GM19438 (cell line): ENCODE results near the gene CD27.

Experiments used
- ATAC-seq: cut with Tn5 transposase; IDR thresholded peaks from one replicate; pipeline ENCODE4 v1.9.1; 2021; ENCODE audit warnings: low read depth; ENCODE audit not compliant: unreplicated experiment

CD27 gene

DNA sequence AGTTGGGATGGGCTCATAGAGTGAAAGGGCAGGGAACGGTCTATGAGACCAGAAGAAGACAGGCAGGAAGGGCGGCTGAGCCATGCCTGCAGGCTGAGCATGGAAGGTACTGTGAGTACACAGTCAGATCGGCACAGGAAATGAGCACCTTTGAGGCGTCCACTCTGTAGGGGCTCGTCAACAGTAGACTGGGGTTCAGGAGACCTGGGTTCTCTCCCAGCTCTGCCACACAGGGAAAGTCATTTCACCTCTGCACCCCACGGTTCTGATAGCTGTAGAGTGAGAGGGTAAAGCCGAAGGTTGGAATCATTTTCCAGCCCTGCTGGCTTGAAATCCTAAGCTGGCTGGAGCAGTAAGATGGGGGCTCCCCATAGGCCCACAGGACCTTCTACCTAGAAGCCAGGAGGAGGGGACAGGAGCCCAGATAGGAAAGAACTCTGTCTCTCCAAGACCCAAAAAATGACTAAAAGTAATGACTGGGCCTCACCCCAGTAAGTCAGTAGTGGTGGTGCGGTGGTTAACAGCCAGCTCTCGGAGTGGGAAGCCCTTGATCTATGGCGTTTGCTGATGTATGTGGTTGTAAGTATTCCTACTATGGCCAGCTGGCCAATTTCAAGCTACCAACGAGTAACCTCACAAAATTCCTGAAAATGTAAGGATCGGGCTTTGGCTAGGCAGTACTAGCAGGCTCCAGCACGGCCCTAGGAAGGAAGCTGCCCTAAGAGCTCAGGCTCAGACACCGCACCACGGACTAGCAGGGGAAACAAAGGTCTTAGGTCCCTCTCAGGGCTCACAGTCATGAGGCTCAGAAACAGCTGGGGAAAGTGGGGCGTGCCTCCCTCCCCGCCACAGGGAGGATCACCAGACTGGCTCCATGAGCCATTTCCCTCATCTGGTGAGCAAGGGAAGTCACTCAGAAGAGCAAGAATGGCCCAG is 10.3 kb upstream of the CD27 start:
- no peak for ATAC-seq

DNA sequence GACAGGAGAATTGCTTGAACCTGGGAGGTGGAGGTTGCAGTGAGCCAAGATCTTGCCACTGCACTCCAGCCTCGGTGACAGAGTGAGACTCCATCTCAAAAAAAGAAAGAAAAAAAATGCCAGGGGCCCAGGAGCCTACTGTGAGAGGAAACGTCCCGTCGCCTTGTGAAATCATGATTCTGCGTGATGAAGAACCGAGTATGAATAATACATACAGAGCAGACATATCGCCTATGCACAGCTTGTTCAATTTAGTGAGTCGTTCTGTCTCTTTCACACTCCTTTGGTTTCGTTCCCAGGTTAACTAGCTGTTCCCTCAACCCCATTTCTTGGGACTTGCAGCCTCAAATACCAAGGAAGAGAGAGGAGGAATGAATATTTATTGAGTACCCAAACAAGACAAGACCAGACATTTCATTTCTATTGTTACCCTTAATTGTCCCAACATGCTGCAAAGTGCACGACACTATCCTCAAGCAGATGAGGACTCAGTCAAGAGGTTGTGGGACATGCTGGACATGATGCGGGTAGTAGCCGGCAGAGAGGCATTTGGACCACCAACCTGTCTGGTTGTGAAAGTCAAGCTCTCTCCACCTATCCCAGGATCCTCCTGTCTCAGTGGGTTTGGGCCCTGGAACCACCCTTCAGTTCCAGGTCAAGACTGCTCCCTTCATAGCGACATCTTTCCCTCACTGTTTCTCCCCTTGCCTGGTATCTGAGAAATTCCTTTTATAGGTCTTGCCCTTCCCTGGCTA is 8.6 kb upstream of the CD27 start:
- ATAC-seq: no peak

GRCh38 chr12:6437586-6437985 is 7.2 kb upstream of the CD27 start:
- ATAC-seq: no peak

- no peak for ATAC-seq
Measured at GRCh38 chr12:6438345-6438744, 6.4 kb upstream of the CD27 start.

GRCh38 chr12:6440391-6440790 is 4.4 kb upstream of the CD27 start:
- ATAC-seq: no peak

DNA sequence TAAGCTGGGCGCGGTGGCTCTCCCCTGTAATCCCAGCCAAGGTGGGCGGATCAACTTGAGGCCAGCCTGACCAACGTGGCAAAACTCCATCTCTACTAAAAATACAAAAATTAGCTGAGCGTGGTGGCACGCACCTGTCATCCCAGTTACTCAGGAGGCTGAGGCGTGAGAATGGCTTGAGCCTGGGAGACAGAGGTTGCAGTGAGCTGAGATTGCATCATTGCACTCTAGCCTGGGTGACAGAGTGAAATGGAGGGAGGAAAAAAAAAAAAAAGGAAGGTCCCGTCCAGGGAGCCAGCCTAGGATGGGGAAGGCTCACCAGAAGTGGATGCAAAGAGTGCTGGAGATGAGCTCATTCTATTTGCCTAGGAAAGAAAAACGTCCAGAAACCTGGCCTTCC is 1.9 kb upstream of the CD27 start:
- no peak for ATAC-seq

GRCh38 chr12:6443361-6443983 is 1.3 kb upstream of the CD27 start:
- peak; percentile 31 for ATAC-seq

DNA sequence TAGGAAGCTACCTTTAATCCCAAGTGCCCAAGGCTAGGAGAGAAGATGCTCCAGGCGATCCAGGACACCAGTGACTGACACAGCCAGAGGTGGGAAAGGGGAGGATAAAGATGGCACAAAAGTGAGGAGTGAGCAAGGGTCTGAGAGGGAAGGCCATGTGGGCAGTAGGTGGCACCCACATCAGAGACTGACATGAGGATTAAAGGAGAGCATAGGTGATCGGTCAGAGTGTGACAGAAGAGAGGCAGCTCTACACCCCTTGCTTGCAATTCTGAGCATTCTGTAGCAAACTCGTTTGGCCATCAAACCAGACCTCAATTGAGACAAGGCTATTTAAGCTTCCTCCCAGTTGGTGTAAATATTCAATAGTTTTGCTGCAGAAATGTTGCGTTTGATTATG is 724 bp upstream of the CD27 start:
- no peak for ATAC-seq

DNA sequence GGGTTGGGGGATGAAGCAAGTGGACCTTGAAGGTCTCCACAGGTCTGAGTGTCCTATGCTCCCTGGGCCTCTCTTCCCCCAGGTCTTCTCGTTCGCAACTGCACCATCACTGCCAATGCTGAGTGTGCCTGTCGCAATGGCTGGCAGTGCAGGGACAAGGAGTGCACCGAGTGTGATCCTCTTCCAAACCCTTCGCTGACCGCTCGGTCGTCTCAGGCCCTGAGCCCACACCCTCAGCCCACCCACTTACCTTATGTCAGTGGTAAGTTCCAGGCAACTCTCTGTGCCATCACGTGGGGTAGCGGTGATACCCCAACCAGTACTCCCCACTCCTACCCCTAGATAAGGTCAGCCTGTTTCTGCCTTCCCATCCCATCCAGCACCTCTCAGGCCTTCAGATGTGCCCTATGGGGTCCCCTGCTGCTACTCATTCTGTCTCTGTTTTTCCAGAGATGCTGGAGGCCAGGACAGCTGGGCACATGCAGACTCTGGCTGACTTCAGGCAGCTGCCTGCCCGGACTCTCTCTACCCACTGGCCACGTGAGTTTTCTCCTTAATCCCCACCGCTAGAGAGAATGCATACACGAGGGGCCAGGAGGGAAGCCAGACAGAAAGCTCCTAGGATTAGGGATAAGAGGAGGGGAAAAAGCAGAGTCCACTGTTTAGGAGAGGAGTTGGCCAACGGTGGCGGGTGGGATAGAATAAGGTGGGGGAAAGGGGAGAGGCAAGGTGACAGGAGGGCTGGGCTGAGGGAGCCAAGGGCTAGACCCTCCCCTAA is 5.5 kb downstream of the CD27 start:
- no peak for ATAC-seq

DNA sequence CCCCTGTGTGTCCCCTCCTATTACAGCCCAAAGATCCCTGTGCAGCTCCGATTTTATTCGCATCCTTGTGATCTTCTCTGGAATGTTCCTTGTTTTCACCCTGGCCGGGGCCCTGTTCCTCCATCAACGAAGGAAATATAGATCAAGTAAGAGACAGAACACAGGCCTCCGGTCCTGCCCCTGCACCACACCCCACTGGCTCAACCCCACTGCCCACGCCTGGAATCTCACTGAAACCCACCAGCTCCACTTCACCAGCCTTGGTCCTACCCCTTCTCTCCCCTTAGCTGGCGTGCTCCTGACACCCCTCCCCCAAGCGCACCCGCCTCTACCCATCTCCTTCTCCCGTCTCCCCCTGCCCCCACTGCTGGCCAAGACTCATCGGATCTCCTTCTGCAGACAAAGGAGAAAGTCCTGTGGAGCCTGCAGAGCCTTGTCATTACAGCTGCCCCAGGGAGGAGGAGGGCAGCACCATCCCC is 6.2 kb downstream of the CD27 start:
- no peak for ATAC-seq

- ATAC-seq: peak; percentile 57
Measured at GRCh38 chr12:6451348-6452244, 6.8 kb downstream of the CD27 start, which contains the start of gene TAPBPL. Gene TAPBPL (plus strand): TSS chr12:6452042. CDS start chr12:6452249, 207 bp downstream.

GRCh38 chr12:6452245-6452943 is 7.6 kb downstream of the CD27 start:
- ATAC-seq: no peak

- ATAC-seq: no peak
Measured at GRCh38 chr12:6452944-6453630, 8.3 kb downstream of the CD27 start.

DNA sequence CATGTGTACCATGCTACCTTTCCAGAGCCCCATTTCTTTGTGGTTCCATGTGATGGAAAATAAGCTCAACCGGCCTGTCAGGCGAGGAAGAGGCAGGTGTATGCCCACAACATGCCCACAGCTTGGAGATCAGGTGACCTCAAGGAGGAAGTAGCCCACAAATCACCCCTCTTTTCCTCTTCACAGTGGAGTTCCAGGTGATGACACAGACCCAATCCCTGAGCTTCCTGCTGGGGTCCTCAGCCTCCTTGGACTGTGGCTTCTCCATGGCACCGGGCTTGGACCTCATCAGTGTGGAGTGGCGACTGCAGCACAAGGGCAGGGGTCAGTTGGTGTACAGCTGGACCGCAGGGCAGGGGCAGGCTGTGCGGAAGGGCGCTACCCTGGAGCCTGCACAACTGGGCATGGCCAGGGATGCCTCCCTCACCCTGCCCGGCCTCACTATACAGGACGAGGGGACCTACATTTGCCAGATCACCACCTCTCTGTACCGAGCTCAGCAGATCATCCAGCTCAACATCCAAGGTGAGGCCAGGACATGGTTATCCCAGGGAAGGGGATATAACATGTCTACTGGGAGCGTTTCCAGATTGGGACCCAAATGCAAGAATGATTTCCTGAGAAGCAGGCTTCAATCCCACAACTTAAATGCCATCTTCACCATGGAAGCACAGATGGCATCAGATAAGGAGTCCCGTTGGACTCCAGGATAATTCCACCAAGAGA is 12.6 kb downstream of the CD27 start:
- no peak for ATAC-seq

- ATAC-seq: no peak
Measured at GRCh38 chr12:6458281-6459003, 13.7 kb downstream of the CD27 start.

DNA sequence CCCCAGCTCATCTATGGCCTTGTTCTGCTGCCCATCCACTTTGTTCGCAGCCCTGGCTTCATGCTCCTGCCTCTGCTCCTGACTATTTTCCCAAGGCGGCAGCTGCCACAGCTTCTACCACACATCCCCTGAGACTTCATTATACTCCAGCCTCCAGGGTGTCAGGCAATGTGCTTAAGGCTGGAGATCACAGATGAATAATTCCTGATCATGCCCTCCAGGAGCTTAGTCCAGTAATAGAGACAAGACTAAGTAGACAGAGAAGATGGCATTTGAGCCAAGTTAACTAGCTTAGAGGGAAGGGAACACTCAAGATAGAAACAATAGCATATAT is 14.2 kb downstream of the CD27 start:
- no peak for ATAC-seq
